ENCODE results near the gene DNM2.
A peak's percentile ranks its signal among the peaks of the same experiment; 100 is the strongest.

DNM2 gene

DNA sequence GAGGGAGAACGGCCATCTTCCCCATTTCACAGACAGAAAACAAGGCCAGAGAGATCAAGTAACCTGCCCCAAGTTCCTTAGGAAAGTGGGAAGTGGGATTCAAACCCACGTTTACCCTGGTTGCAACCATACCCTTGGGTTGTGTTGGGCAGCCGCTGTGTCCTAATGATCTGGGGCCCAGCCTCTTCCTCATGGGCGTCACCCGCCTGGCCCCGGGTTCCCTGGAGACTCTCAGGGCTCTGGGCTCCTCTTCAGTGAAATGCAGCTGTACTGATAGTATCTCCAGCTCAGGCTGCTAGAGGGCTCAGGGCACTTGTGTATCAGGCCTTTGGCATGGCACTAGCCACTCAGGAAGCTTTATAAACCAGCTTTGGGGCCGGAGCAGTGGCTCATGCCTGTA, 108.4 kb downstream of the DNM2 start:
- TF ChIP-seq POLR2AphosphoS5 (IDR thresholded peaks at IDR 0.05; ENCODE audit: low read depth, low read length) (no peak), TAF1 (IDR thresholded peaks at IDR 0.05; ENCODE audit: borderline replicate concordance, low read depth, low read length) (no peak), POLR2A (IDR thresholded peaks at IDR 0.05; ENCODE audit: low read depth, low read length) (no peak)
- no peak for FAIRE-seq

DNA sequence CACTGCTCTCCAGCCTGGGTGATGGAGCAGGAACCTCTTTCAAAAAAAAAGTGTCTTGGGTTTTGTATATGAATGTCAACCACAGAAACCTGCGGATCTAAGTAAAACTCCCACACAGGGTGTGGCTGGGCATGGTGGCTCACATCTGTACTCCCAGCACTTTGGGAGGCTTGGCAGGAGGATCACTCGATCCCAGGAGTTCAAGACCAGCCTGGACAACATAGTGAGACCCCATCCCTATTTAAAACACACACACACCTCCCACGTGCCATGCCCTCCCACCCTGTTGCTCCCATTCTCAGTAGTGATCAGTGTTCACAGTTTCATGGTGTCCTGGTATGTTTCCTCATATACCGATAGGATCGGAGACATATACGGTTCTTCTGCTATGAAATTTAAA, 109.0 kb downstream of the DNM2 start:
- FAIRE-seq (no peak), DNase-seq (ENCODE audit: insufficient read length) (no peak)
- TF ChIP-seq TAF1 (IDR thresholded peaks at IDR 0.05; ENCODE audit: borderline replicate concordance, low read depth, low read length) (no peak), POLR2A (IDR thresholded peaks at IDR 0.05; ENCODE audit: low read depth, low read length) (no peak), POLR2AphosphoS5 (IDR thresholded peaks at IDR 0.05; ENCODE audit: low read depth, low read length) (no peak)

More for the DNA sequence above, 108.4 kb downstream of the DNM2 start:
- no peak for DNase-seq (ENCODE audit: insufficient read length)

DNA sequence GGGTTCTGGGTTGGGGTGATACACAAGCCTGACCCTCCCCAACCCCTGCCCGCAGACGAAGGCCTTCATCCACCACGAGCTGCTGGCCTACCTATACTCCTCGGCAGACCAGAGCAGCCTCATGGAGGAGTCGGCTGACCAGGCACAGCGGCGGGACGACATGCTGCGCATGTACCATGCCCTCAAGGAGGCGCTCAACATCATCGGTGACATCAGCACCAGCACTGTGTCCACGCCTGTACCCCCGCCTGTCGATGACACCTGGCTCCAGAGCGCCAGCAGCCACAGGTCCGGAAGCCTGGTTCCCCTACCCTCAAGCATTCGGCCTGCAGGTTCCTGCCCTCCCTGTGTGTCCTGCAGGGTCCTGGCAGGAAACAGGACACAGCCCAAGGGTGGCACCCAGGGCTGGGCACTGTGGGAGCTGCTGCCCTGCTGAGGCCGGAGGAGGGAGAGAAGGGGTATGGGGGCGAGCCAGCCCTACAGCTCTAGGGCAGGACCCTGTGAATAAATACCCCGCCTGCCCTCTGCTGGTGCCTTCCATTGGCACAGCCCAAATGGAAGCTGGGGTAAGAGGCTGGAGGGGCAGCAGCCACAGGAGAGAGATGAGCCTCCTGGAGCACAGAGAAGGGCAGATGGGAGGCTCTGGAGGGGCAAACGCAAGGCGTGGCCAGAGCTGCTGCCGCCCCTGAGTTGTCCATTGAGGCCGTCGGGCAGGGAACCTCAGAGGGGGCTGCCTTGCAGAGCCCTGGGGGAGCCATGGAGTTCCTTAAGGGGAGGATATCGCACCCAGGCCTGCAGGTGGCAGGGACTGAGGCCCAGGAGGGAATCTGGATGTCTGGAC, 111.3 kb downstream of the DNM2 start:
- no peak for TF ChIP-seq POLR2AphosphoS5 (IDR thresholded peaks at IDR 0.05; ENCODE audit: low read depth, low read length)
- TF ChIP-seq POLR2A (IDR thresholded peaks at IDR 0.05; ENCODE audit: low read depth, low read length): peak; percentile 11; the same call in 1 of the 2 replicates

DNA sequence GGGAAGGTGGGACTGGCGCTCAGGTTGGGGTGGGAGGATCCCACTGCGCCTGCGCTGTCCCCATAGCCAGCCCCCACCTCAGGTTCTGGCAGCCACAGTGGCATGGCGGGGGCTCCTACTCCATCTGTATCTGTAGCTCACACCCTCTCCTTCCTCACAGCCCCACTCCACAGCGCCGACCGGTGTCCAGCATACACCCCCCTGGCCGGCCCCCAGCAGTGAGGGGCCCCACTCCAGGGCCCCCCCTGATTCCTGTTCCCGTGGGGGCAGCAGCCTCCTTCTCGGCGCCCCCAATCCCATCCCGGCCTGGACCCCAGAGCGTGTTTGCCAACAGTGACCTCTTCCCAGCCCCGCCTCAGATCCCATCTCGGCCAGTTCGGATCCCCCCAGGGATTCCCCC, 112.1 kb downstream of the DNM2 start:
- DNase-seq (ENCODE audit: insufficient read length): no peak
- FAIRE-seq: no peak
- TF ChIP-seq POLR2AphosphoS5 (IDR thresholded peaks at IDR 0.05; ENCODE audit: low read depth, low read length) (no peak), TAF1 (IDR thresholded peaks at IDR 0.05; ENCODE audit: borderline replicate concordance, low read depth, low read length) (no peak), POLR2A (IDR thresholded peaks at IDR 0.05; ENCODE audit: low read depth, low read length) (no peak)

More for the DNA sequence above, 111.3 kb downstream of the DNM2 start:
- no peak for DNase-seq (ENCODE audit: insufficient read length)
- FAIRE-seq: no peak

DNA sequence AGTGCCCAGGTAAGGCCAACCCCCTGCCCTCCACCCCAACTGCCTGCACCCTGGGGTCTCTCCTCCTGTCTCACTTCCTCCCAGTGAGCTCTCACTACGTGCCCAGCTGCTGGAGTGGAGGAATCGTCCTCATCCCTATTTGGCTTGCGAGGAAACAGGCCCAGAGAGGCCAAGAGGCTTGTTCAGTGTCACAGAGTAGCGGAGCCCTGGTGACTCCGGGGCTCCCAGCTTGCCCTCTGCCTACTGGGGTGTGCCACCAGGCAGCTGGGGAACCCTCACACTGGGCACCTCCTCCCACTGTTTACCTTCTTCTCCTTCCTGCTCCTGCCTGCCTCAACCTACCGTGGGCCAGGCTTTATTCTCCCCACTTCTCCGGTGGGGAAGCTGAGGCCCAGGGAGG, 112.5 kb downstream of the DNM2 start:
- FAIRE-seq (no peak), DNase-seq (ENCODE audit: insufficient read length) (no peak)
- TF ChIP-seq POLR2AphosphoS5 (IDR thresholded peaks at IDR 0.05; ENCODE audit: low read depth, low read length) (no peak), POLR2A (IDR thresholded peaks at IDR 0.05; ENCODE audit: low read depth, low read length) (no peak), TAF1 (IDR thresholded peaks at IDR 0.05; ENCODE audit: borderline replicate concordance, low read depth, low read length) (no peak)

DNA sequence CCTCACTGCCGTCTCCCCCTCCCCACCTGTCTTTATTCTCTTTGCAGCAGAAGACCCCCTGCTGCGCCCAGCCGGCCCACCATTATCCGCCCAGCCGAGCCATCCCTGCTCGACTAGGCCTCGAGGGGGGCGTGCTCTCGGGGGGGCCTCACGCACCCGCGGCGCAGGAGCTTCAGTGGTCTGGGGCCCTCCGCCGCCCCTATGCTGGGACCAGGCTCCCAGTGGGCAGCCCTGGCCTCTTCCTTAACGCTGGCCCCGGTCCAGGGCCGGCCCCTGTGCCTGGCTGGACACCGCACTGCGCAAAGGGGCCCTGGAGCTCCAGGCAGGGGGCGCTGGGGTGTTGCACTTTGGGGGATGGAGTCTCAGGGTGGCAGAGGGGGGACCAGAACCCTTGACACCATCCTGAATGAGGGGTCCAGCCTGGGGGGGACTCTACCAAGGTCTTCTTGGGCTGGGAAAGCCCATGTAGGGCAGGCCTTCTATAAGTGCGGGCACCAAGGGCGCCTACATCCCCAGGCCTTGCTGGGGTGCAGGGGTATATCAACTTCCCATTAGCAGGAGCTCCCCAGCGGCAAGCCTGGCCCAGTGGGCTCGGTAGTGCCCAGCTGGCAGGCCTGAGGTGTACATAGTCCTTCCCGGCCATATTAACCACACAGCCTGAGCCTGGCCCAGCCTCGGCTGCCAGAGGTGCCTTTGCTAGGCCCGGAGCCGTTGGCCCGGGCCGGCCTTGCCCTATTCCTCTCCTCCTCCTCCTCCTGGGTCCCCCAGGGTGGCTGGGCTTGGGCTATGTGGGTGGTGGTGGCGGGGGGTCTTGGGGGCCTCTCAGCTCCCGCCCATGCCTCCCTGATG, 113.3 kb downstream of the DNM2 start:
- no peak for FAIRE-seq
- TF ChIP-seq POLR2A (IDR thresholded peaks at IDR 0.05; ENCODE audit: low read depth, low read length) (no peak), POLR2AphosphoS5 (IDR thresholded peaks at IDR 0.05; ENCODE audit: low read depth, low read length) (no peak), TAF1 (IDR thresholded peaks at IDR 0.05; ENCODE audit: borderline replicate concordance, low read depth, low read length) (no peak)
- no peak for DNase-seq (ENCODE audit: insufficient read length)

DNA sequence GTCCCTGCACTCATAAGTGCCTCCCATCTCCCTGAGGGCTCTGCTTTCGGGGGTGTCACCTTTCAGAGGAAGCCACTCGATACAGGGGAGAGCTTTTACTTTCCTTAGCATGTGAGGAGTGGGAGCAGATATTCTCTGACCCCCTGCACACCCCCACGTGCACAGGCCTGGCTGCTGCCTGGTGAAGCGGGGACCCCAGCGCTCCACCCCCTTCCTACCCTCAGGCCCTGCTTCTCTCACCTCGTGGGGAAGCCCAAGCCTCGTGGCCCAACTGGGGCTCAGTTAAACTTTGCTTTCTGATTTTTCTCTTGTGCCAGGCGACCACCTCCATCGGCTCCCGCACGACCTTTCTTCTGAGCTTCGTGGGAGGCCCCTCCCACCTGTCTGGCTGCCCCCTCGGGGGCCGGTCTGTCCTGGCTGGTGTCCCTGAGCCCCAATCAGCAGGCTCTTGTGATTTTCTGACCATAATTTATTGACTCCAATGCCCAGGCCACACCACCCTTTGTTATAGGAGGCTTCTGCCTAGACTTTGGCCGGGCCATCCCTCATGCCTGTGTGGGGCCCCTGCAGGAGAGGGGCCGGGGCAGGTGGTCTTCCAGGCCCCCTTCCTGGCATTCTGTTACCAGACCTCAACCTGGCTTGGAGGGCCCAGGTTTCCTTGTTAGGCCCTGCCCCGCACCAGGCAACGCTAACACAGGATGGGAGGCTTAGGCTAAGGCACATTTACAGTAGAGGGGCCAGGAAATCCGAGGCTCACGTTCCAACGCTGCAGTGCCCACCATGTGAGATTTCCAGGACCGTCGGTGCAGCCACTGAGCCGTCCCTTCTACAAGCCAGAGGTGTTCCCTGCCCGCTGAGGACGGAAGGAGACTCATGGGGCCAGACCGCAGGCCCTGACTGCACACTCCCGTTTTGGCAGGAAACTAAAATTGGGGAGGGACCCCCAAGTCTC, 114.4 kb downstream of the DNM2 start:
- TF ChIP-seq TAF1 (IDR thresholded peaks at IDR 0.05; ENCODE audit: borderline replicate concordance, low read depth, low read length) (no peak), POLR2AphosphoS5 (IDR thresholded peaks at IDR 0.05; ENCODE audit: low read depth, low read length) (0 out of 2 replicates have a peak, but pooled peaks have one; percentile 59), POLR2A (IDR thresholded peaks at IDR 0.05; ENCODE audit: low read depth, low read length) (0 out of 2 replicates have a peak, but pooled peaks have one; percentile 20)

DNA sequence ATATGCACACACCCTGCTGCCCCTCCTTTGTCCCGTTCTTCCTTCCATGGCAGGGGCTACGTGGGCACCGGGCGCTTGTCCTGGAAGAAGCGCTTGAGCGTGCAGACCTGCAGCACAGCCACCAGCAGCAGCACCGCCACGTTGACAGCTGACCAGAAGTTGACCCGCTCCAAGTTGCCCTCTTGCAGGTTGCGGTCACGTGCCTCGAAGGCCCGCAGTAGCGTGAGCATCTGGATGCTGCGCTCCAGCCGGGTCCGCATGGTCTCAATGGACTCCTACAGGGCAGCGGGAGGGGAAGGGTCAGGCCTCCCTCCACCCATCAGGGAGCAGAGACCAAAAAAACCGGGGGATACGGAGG, 115.0 kb downstream of the DNM2 start:
- TF ChIP-seq POLR2A (IDR thresholded peaks at IDR 0.05; ENCODE audit: low read depth, low read length): no peak
- TF ChIP-seq POLR2AphosphoS5 (IDR thresholded peaks at IDR 0.05; ENCODE audit: low read depth, low read length): no peak
- TF ChIP-seq TAF1 (IDR thresholded peaks at IDR 0.05; ENCODE audit: borderline replicate concordance, low read depth, low read length): no peak
- FAIRE-seq (no peak), DNase-seq (ENCODE audit: insufficient read length) (peak; percentile 13)

More for the DNA sequence above, 114.4 kb downstream of the DNM2 start:
- DNase-seq (ENCODE audit: insufficient read length) (no peak), FAIRE-seq (no peak)

DNA sequence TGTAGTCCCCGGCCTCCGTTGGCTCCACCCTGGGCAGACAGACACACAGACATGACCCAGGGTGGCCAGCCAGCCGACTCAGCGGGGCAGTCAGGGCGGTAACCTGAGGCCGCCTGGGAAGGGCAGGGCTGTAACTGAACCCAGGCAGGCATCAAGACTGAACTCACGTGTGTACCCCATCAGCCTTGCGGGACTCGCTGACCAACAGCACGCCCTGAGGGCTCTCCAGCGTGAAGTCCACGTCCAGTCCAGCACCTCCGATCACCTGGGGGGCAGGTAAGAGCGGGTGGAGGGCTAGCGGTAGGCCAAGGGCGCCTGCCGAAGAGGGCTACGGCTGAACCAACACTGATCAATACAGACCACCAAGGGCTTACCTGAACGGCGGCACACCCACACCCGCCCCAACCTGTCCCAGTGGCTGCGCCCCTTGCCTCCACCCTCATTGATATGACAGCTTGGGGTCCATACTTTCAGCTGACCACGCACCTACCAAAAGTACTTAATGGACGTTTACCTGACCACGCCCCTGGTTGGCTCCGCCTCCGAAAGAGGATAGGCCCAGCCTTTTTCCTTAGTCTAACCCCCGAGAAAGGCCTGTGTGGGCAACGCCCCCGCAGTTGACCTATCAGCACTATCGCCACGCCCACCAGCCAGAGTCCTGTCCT, 117.3 kb downstream of the DNM2 start:
- TF ChIP-seq POLR2AphosphoS5 (IDR thresholded peaks at IDR 0.05; ENCODE audit: low read depth, low read length) (no peak; the same call in 1 of the 2 replicates), POLR2A (IDR thresholded peaks at IDR 0.05; ENCODE audit: low read depth, low read length) (no peak), TAF1 (IDR thresholded peaks at IDR 0.05; ENCODE audit: borderline replicate concordance, low read depth, low read length) (no peak)
- FAIRE-seq (peak; percentile 95), DNase-seq (ENCODE audit: insufficient read length) (peak; percentile 98)

DNA sequence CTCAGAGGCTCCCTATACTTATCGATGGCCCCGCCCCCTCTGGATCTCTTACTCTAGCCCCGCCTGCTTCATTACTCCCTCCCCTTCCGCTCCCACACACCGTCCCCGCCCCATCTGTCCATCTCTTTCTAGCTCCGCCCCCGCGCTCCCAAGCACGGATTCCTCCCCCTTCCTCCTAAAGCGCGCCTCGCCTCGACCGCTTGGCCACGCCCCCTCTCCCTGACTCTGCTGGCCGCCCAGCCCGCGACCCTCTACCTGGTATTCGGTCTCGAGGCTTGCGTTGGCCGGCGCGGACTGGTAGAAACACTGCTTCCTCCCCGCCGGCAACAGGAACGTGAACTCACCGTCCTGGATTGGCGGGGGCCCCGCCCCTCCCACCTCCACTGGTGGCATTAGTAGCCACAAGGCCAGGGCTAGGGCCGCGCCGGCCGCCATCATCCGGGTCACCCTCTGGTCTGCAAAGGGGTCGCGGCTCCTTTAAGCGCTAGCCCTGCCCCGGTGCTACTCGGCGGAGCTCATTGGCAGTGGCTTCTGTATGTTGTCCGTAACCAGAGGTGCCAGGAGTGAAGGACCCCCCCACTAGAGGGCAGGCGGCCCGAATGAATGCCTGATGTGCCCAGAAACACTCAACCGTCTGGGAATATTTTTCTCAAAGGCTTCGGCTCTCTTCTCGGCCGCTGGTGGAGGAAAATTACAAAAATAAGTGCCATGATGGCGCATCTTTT, 118.0 kb downstream of the DNM2 start, which contains the start of gene TMED1:
Gene TMED1 (minus strand): TSS at position 459 of the 725 bp plus-strand sequence. CDS start 21 bp downstream, at position 438.
- FAIRE-seq (peak; percentile 90), DNase-seq (ENCODE audit: insufficient read length) (peak; percentile 96)
- TF ChIP-seq TAF1 (IDR thresholded peaks at IDR 0.05; ENCODE audit: borderline replicate concordance, low read depth, low read length): peak; percentile 68; the same call in 1 of the 2 replicates
- peak; percentile 67; the same call in 1 of the 2 replicates for TF ChIP-seq POLR2A (IDR thresholded peaks at IDR 0.05; ENCODE audit: low read depth, low read length)
- TF ChIP-seq POLR2AphosphoS5 (IDR thresholded peaks at IDR 0.05; ENCODE audit: low read depth, low read length): peak; percentile 18; the same call in 1 of the 2 replicates

All from GM12892 (cell line).